ENCODE measurements around the gene HERPUD1. TPM values are rescaled to one million over a fixed set of nuclear protein-coding genes. Genes with fewer than 3 reads are reported as not detected.

The HERPUD1 gene
- total and polyA plus RNA-seq, 2 of the 13 experiments (the other 11 are each of a cell fraction or from before 2014, with no cell fraction given) = 96.2 to 323 TPM

DNA sequence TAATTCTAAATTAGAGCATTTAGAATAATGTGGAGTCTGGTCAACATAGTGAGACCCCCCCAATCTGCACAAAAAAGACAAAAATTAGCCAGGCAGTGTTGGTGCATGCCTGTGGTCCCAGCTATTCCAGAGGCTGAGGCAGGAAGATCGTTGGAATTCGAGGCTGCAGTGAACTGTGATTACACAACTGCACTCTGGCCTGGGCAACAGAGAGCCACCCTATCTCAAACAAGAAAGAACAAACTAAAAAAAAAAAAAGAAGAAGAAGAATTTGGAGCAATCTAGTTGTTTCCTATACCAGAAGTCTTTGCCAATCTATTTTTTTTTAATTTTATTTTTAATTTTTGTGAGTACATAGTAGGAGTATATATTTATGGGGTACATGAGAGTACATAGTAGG is 35.8 kb downstream of the HERPUD1 start (continued):
- no peak for TF ChIP-seq ASH2L (IDR thresholded peaks at IDR 0.05; ENCODE audit: insufficient read length, low read depth, low read length)
- no peak for TF ChIP-seq PREB (CRISPR knock-in tag; IDR thresholded peaks at IDR 0.05)
- TF ChIP-seq DRAP1 (CRISPR knock-in tag; IDR thresholded peaks at IDR 0.05) = 0 out of 2 replicates have a peak, but pooled peaks have one; percentile 35
- peak; percentile 65; the same call in 1 of the 2 replicates for TF ChIP-seq AHDC1 (CRISPR knock-in tag; IDR thresholded peaks at IDR 0.05; ENCODE audit: borderline replicate concordance)
- TF ChIP-seq RAD21 (CRISPR knock-in tag; IDR thresholded peaks at IDR 0.05) = no peak
- TF ChIP-seq FOXK2 (IDR thresholded peaks at IDR 0.05) = no peak
- peak; percentile 28; the same call in 1 of the 2 replicates for TF ChIP-seq NCOA2 (CRISPR knock-in tag; IDR thresholded peaks at IDR 0.05)
- TF ChIP-seq IKZF5 (CRISPR knock-in tag; IDR thresholded peaks at IDR 0.05) = no peak
- TF ChIP-seq RFX3 (CRISPR knock-in tag; IDR thresholded peaks at IDR 0.05) = no peak
- TF ChIP-seq ZNF33A (CRISPR knock-in tag; IDR thresholded peaks at IDR 0.05; ENCODE audit: borderline replicate concordance) = no peak
- TF ChIP-seq POGK (CRISPR knock-in tag; conservative IDR thresholded peaks at IDR 0.05) = 0 out of 2 replicates have a peak, but pooled peaks have one; percentile 22
- TF ChIP-seq NPAS2 (CRISPR knock-in tag; IDR thresholded peaks at IDR 0.05; ENCODE audit: borderline replicate concordance) = no peak
- TF ChIP-seq MIER2 (CRISPR knock-in tag; IDR thresholded peaks at IDR 0.05) = no peak
- no peak for TF ChIP-seq PAF1 (CRISPR knock-in tag; IDR thresholded peaks at IDR 0.05)
- no peak for TF ChIP-seq PRPF4 (IDR thresholded peaks at IDR 0.05; ENCODE audit: low read depth, low read length, poor library complexity, severe bottlenecking)
- TF ChIP-seq ATF6 (CRISPR knock-in tag; conservative IDR thresholded peaks at IDR 0.05) = no peak
- no peak for TF ChIP-seq MBD4 (IDR thresholded peaks at IDR 0.05; ENCODE audit: borderline replicate concordance, low read length)
- TF ChIP-seq ZNF790 (CRISPR knock-in tag; IDR thresholded peaks at IDR 0.05; ENCODE audit: borderline replicate concordance) = no peak
- no peak for TF ChIP-seq GTF3A (CRISPR knock-in tag; conservative IDR thresholded peaks at IDR 0.05)
